Panc1 (cell line): ENCODE data around the gene CFAP100. TPM values are rescaled to one million over a fixed set of nuclear protein-coding genes. Genes with fewer than 3 reads are reported as not detected.

Source experiments
- ATAC-seq: fragments of 200-7000 bp; cut with Tn5 transposase; 2 replicates; pipeline ENCODE4 v1.9.1; 2020; ENCODE audit warnings: mild to moderate bottlenecking, moderate library complexity
- BruUV-seq: library from RNA; stranded (reverse); fragments of 400-500 nt; replicated peaks from 2 replicates; lab custom pipeline; 2021; lab: Mats Ljungman, UMichigan
- CTCF ChIA-PET: fragments of 300-600 bp; sonication (Branson Sonifier 250); formaldehyde crosslinking; loops from one replicate; lab custom pipeline; 2022; ENCODE audit warnings: antibody characterized with exemption; lab: Charles Lee
- POLR2A ChIA-PET: fragments of 300-600 bp; sonication (Branson Sonifier 250); formaldehyde crosslinking; loops from one replicate; lab custom pipeline; 2022; ENCODE audit warnings: antibody characterized with exemption; lab: Charles Lee
- DNase-seq: peaks from one replicate; pipeline ENCODE4 v3.0.0-alpha.2; 2010; ENCODE audit warnings: low read depth, low spot score
- H3K27ac ChIP-seq: 2 replicates; pipeline ENCODE4 v1.5.1; 2011; ENCODE audit warnings: mild to moderate bottlenecking, low read length, inconsistent platforms
- H3K27me3 ChIP-seq: fragments of 200-500 bp; sonication (Bioruptor generic); 2 replicates; pipeline ENCODE4 v1.6.0; 2014; ENCODE audit warnings: low read length, inconsistent platforms; ENCODE audit not compliant: control insufficient read depth, insufficient read depth
- H3K36me3 ChIP-seq: fragments of 200-500 bp; sonication (Bioruptor generic); 2 replicates; pipeline ENCODE4 v1.5.1; 2014; ENCODE audit warnings: inconsistent platforms, mild to moderate bottlenecking, low read length, moderate library complexity; ENCODE audit not compliant: control insufficient read depth, insufficient read depth
- H3K4me1 ChIP-seq: 2 replicates; pipeline ENCODE4 v1.5.1; 2011; ENCODE audit warnings: inconsistent platforms, mild to moderate bottlenecking, low read length, moderate library complexity; ENCODE audit not compliant: control insufficient read depth, insufficient read depth
- H3K4me3 ChIP-seq, 2 experiments: 2 replicates each; pipeline ENCODE4 v1.5.1; 2011 to 2012; ENCODE audit warnings: low read depth in 2 of 2, low read length in 2 of 2, mild to moderate bottlenecking in 2 of 2, inconsistent platforms in 1 of 2, moderate library complexity in 1 of 2
- H3K9me3 ChIP-seq: fragments of 200-500 bp; sonication (Bioruptor generic); 2 replicates; pipeline ENCODE4 v1.5.1; 2014; ENCODE audit warnings: low read depth, mild to moderate bottlenecking, inconsistent platforms, low read length, moderate library complexity; ENCODE audit not compliant: control insufficient read depth, insufficient read depth
- CTCF ChIP-seq: fragments of 450-650 bp; IDR thresholded peaks from 2 replicates; pipeline ENCODE4 v1.5.1; 2017; ENCODE audit warnings: mild to moderate bottlenecking
- POLR2AphosphoS5 ChIP-seq: IDR thresholded peaks from 2 replicates; pipeline ENCODE4 v1.6.1; 2012; ENCODE audit warnings: mild to moderate bottlenecking, low read depth, low read length, moderate library complexity
- REST ChIP-seq, 2 experiments: IDR thresholded peaks; 2 replicates each; pipeline ENCODE4 v1.6.1; 2011 to 2012; ENCODE audit warnings: low read depth in 2 of 2, control low read depth in 1 of 2, low read length in 1 of 2, mild to moderate bottlenecking in 1 of 2, moderate library complexity in 1 of 2; ENCODE audit not compliant: insufficient read depth in 1 of 2
- SIN3A ChIP-seq: IDR thresholded peaks from 2 replicates; pipeline ENCODE4 v1.6.1; 2012; ENCODE audit warnings: low read depth, mild to moderate bottlenecking, low read length, moderate library complexity, borderline replicate concordance; ENCODE audit not compliant: insufficient read depth
- TCF7L2 ChIP-seq: IDR thresholded peaks from 2 replicates; pipeline ENCODE4 v1.6.1; 2011; ENCODE audit warnings: mild to moderate bottlenecking, low read depth, low read length, inconsistent platforms
- in situ Hi-C: cut with HindIII; loops from 2 replicates; pipeline ENCODE4 v1.10.0; 2016; ENCODE audit warnings: low sequenced_read_pairs, low pct_unique_long_range_greater_than_20kb
- intact Hi-C: fragments of 100-400 bp; cut with micrococcal nuclease; formaldehyde crosslinking; loops from one replicate; pipeline ENCODE4 v1.10.0; 2022; ENCODE audit not compliant: unreplicated experiment
- total RNA-seq: library from RNA; stranded (reverse); gene quantifications from one replicate; pipeline ENCODE4 v1.2.1, GENCODE V29; 2021; ENCODE audit not compliant: unreplicated experiment

Gene CFAP100
- total RNA-seq, 1 experiment from 2014 or later, result not detected

GRCh38 chr3:126412841-126413692, 18.4 kb downstream of the CFAP100 start:
- Histone ChIP-seq H3K36me3 (no peaks in the 10 kb centered on the region), H3K27me3 (peaks cover 4% of the 10 kb centered on the region; the same call in 1 of the 2 replicates), H3K9me3 (no peaks in the 10 kb centered on the region), H3K27ac (no peak overlapping the region), H3K4me1 (no peaks in the 10 kb centered on the region), H3K4me3 (no peak overlapping the region)
- ATAC-seq (no peak), DNase-seq (no peak)
- no TSS peak for BruUV-seq
- TF ChIP-seq REST (IDR thresholded peaks at IDR 0.05; ENCODE audit: insufficient read depth in 1 of 2, low read depth in 2 of 2, low read length in 1 of 2) (no peak), SIN3A (no peak), TCF7L2 (no peak), POLR2AphosphoS5 (no peak), CTCF (no peak)
- ChIA-PET POLR2A (interaction anchor here (0.6 kb wide), 1 partner anchor 167 kb away, joined by 5 read pairs; no protein-coding TSS in a partner anchor), CTCF (no interaction called here)
- in situ Hi-C loops, result no loop called here
- intact Hi-C loops, result no loop called here

GRCh38 chr3:126413693-126414080, 19.0 kb downstream of the CFAP100 start:
- CTCF ChIA-PET, result no interaction called here
- no TSS peak for BruUV-seq
- intact Hi-C loops, result no loop called here
- Histone ChIP-seq H3K4me3 (no peak overlapping the region), H3K9me3 (no peaks in the 10 kb centered on the region), H3K27ac (no peak overlapping the region), H3K27me3 (peaks cover 4% of the 10 kb centered on the region; the same call in 1 of the 2 replicates), H3K4me1 (no peaks in the 10 kb centered on the region), H3K36me3 (no peaks in the 10 kb centered on the region)
- no peak for DNase-seq
- peak; percentile 36; the same call in 1 of the 2 replicates for ATAC-seq
- in situ Hi-C loops, result no loop called here
- POLR2A ChIA-PET, result interaction anchor here (0.6 kb wide), 1 partner anchor 168 kb away, joined by 5 read pairs; no protein-coding TSS in a partner anchor
- no peak for TF ChIP-seq POLR2AphosphoS5

- BruUV-seq, result no TSS peak
These were observed 19.7 kb downstream of the CFAP100 start for GRCh38 chr3:126414406-126414805.

More at GRCh38 chr3:126414406-126414805, 19.7 kb downstream of the CFAP100 start:
- Histone ChIP-seq H3K36me3 (no peaks in the 10 kb centered on the region), H3K27me3 (peaks cover 4% of the 10 kb centered on the region; the same call in 1 of the 2 replicates), H3K4me1 (no peaks in the 10 kb centered on the region), H3K9me3 (no peaks in the 10 kb centered on the region), H3K4me3 (no peak overlapping the region), H3K27ac (no peak overlapping the region)
- CTCF ChIA-PET, result interaction anchor here (0.6 kb wide), 1 partner anchor 246 kb away, joined by 5 read pairs; no protein-coding TSS in a partner anchor
- TF ChIP-seq SIN3A (no peak), TCF7L2 (no peak), CTCF (no peak), REST (IDR thresholded peaks at IDR 0.05; ENCODE audit: insufficient read depth in 1 of 2, low read depth in 2 of 2, low read length in 1 of 2) (no peak), POLR2AphosphoS5 (no peak)
- intact Hi-C loops (no loop called here), in situ Hi-C loops (no loop called here)
- ATAC-seq, result no peak
- POLR2A ChIA-PET, result interaction anchor here (0.6 kb wide), 1 partner anchor 269 kb away, joined by 3 read pairs; no protein-coding TSS in a partner anchor
- DNase-seq, result no peak
